Stimulated activated CD4-positive, alpha-beta T cell treated with anti-CD3 and anti-CD28 coated beads, Interleukin-12 subunit alpha, Interleukin-12 subunit beta, amount 100 ng/mL, for 48 hours (primary cell): ENCODE data around the gene GPR179.
"Not testable (repeated sequence)": the region's sequence is repeated elsewhere in the genome, so short reads cannot be mapped to it uniquely, and the experiment has no call there.

Experiments used
- DNase-seq, 3 donors: peaks; one replicate each; pipeline ENCODE4 v3.0.0-alpha.2; 2020; ENCODE audit warnings: low read depth in 2 of 3, low spot score in 1 of 3

The GPR179 gene

DNA sequence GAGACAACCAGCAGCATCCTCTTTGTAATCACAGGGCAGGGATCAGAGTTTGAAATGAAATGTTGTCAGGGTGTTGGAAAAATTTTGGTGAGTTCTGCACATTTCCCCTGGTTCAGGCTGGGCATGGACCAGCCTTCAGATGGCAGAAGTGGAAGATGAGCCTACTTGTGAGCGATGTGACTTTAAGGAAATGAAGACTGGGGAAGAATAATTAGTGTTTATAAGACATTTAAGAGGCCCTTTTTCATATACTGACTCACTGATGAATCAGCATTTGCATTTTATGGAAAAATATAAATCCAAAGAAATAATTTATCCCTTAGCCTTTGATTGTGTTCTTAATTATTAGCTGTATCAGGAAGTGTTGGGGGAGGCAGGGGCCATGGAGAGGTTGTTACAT, 20.9 kb downstream of the GPR179 start:
- no peak for DNase-seq

DNA sequence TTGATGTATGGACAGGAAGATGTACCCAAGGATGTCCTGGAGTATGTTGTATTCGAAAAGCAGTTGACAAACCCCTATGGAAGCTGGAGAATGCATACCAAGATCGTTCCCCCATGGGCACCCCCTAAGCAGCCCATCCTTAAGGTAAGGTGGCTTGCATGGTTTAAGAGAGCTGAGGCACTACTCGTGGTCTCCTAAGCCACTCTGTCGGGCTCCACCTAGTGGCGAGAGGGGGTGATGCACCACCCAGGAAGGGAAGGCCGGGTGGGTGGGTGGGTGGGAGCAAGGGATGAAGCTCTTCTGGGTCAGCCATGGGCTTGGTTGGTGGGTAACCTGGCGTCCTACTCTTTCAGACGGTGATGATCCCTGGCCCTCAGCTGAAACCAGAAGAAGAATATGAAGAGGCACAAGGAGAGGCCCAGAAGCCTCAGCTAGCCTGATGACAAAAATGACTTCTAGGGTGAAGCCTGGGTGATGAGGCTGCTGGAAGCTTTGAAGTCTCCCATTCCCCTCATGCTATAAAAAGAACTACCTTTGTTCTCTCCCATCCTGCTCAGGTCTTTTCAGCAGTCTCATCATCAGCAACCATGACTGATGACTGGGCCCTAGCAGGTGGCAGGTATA, 21.5 kb downstream of the GPR179 start:
- DNase-seq = peak; percentile 52 to 73 (median 53)

DNA sequence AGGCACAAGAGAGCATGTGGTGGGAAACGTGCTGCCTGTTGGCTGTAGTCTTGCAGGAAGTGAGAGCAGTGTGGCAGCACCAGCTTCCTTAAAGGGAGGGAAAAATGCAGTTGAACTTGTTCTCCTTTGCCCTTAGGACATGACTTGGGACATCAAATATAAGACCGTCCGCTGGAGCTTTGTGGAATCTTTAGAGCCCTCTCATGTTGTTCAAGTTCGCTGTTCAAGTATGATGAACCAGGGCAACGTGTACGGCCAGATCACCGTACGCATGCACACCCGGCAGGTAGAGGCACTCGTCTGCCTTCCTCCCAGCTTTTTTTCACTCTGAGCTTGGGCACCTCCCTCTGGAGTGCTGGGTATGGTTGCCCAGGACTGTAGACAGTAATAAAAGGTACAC, 23.3 kb downstream of the GPR179 start:
- DNase-seq = no peak

- DNase-seq = no peak
Observed at GRCh38 chr17:38317081-38317480, 26.7 kb downstream of the GPR179 start.

- DNase-seq = no peak
Observed at GRCh38 chr17:38315497-38315896, 28.3 kb downstream of the GPR179 start.

DNA sequence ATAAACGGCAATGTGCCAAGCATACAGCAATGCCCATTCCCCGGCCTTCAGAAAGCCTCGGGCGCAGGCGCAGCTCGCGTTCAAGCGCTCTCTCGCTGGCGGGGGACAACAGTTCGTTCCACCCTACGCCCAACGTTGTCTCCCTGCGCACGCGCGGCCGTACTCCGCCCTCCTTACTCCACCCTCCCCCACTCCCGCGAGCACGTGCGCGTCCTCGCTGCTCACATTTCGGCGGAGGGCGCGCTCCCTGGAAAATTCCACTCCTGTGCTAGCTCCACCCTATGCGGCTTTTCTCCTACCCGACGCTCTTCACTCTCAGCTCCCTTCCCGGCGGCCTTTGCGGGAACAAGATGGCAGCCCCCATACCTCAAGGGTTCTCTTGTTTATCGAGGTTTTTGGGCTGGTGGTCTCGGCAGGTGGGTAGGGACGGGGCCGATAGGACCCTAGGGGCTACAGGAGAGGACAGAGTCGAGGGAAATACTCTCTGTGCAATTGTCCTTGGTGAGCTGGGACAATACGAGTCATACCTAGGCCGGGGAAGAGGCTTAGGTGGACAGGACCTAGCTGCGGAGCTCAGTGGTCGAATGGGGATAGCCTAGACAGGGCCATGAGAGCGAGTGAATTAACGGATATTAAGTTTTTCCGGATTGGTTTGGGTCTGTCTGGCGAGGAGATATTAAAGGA, 46.8 kb downstream of the GPR179 start, which contains the start of gene MRPL45:
TSS of gene MRPL45 (plus strand) at position 335 of the 684 bp plus-strand sequence. CDS start at position 351, 16 bp downstream.
- DNase-seq = peak; percentile 95 to 96 (median 95)

DNA sequence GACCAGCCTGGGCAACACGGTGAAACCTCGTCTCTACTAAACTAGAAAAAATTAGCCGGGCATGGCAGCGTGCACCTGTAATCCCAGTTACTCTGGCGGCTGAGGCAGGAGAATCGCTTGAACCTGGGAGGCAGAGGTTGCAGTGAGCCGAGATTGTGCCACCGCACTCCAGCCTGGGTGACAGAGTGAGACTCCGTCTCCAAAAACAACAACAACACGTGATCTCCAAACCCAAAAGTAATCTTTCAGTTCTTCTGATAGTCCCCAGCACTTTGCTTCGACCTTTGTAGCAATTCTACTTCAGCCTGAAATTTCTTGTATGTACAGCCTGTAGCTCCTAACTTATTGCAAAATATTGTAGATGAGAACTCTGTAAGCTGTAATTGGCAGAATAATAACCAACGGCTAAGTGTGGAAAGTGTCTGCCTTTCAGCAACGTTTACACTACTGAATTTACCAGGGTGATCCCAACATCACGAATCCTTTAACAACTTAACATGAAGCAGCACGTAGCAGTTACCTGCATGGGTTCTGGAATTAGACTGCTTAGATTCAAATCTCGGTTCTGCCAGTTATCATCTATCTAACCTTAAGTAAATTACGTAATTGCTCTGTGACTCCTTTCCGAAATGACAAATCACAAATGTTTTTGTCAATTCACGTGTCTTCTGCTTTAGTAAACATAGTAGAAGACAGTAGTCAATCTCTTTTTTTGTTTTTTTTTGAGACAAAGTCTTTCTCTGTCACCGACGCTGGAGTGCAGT, 48.0 kb downstream of the GPR179 start:
- DNase-seq = not testable (repeated sequence)

- DNase-seq = not testable (repeated sequence)
Observed at GRCh38 chr17:38289760-38290159, 54.0 kb downstream of the GPR179 start.

- DNase-seq = not testable (repeated sequence)
Observed at GRCh38 chr17:38288217-38288827, 55.4 kb downstream of the GPR179 start.

DNA sequence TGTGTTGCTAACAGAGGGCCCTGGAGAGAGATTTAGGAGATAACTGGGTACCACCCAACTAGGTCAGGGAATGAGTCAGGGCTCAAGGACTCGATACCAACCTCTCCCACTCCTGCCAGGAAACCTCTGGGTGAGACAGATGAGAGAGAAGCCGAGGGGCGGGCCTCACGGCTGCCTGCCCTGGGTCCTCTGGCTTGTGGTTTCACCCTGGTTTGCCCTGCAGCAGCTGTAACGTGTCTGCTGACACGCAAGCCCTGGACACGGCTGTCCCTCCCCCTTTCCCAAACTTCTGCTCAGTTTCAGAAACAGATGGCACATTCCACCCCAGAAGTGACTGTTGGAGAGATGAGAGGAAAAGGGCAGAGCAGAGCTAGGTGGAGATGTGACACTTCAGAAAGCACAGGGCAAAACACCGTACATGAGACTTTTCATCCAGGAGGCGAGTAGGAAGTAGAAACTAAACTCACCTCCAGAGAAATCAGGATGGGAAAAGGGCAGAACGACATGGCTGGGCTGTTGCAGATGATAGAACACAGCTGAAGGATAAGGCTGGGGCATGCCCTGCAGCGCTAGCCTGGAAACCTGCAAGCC, 57.2 kb downstream of the GPR179 start:
- peak in 2 of 3 donors; percentile 16 to 21 for DNase-seq

GRCh38 chr17:38285994-38286393, 57.8 kb downstream of the GPR179 start:
- not testable (repeated sequence) for DNase-seq
